Stimulated activated CD8-positive, alpha-beta memory T cell treated with anti-CD3 and anti-CD28 coated beads, Interleukin-2, amount 100 ng/mL, for 48 hours (primary cell): ENCODE measurements around the gene DHRS1.

Experiments
- DNase-seq, 2 donors: peaks; one replicate each; pipeline ENCODE4 v3.0.0-alpha.2; 2020; ENCODE audit warnings: low read depth in 2 of 2

Gene DHRS1

GRCh38 chr14:24263848-24264247, 35.7 kb downstream of the DHRS1 start:
- DNase-seq, result no peak

DNA sequence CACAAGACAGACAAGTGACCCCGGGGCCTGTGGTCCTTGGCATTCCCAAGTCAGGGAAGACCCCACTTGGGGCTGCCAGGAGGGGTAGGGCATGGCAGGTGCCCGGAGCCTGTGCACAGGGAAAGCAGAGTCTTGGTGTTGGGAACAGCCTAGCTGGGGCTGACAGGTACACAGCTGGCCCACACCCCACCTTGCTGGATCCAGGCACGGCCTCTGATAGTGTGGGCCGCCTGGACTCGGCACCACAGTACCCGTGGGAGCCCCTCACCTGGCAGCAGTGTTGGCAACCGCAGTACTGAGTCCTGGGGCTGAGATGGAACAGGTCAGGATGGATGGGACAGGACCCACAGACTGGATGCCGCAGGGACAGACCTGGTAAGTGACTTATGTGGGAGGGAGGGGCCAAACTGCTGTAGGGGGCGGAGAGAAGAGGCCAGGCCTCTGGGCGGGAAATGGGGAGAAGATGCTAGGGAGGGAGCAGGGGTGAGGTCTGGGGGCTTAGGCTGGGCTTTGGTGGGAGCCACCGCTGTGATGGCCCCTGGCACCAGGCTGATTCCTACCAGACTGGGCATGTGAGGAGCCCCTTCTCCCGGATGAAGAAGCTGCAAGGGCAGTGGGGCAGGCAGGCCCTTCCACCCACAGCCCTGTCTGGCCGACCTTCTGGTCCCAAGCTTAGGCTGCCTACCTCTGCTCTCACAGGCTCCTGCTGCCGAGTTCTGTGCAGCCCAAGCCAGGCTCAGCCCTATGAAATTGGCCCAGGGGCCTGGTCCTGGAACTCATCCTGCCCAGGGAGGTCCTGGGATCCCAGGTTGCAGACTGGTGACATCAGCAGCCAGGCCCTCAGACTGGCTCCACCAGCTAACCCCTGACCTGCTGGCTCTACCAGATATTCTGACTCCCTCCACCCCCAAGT, 36.5 kb downstream of the DHRS1 start, which contains the start of gene TGM1:
Gene TGM1 (minus strand): TSS at position 357 of the 913 bp plus-strand sequence. CDS start 825 bp downstream, outside the sequence.
- DNase-seq, result no peak

DNA sequence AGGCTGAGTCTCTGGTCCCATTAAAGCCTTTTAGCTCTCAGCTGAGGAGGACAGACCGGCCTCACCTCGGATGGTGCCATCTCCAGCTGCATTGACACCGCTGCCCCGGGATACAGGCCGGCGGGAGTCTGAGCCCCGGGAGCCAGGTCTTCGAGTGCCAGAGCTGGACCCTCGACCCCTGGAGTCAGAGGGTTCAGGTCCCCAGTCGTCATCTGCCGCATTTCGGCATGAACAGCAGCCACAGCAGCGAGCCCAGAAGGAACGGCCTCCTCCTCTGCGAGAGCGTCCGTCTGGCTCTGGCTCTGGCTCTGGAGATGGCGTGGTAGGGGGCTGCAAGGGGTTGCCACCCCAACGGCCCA, 37.6 kb downstream of the DHRS1 start:
- no peak for DNase-seq

DNA sequence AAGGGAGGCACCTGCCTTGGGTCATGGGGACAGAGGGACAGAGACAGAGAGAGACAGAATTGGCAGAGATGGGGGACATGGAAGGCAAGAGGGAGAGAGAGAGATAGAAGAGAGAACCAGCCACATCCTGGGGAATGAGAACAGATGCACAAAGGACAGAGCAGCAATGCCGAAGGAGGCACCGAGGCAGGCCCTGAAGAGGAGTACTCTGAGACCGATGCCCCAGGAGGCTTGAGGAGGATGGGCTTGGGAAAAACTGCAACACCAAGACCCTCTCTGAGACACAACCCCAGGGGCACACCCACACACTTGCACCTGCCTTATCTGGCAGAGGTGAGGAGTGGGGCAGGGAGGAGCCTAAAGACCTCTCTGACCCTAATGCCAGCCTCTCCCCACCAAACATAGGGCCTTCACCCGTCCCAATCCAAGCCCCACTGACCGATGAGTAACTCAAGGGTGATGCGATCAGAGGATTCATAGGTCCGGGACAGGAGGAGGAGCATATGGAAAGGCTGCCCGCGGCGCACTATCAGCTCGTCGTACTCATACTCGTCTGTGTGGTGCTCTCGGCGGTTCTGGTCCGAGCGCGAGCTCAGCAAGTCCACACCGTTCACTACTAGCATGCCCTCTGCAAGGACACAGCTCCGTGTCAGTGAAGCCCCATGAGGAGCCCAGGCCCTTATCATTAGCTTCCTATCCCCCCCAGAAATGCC, 38.2 kb downstream of the DHRS1 start:
- no peak for DNase-seq

- no peak for DNase-seq
Measured at GRCh38 chr14:24260780-24261157, 38.8 kb downstream of the DHRS1 start.

- no peak for DNase-seq
Measured at GRCh38 chr14:24260026-24260779, 39.4 kb downstream of the DHRS1 start.

DNA sequence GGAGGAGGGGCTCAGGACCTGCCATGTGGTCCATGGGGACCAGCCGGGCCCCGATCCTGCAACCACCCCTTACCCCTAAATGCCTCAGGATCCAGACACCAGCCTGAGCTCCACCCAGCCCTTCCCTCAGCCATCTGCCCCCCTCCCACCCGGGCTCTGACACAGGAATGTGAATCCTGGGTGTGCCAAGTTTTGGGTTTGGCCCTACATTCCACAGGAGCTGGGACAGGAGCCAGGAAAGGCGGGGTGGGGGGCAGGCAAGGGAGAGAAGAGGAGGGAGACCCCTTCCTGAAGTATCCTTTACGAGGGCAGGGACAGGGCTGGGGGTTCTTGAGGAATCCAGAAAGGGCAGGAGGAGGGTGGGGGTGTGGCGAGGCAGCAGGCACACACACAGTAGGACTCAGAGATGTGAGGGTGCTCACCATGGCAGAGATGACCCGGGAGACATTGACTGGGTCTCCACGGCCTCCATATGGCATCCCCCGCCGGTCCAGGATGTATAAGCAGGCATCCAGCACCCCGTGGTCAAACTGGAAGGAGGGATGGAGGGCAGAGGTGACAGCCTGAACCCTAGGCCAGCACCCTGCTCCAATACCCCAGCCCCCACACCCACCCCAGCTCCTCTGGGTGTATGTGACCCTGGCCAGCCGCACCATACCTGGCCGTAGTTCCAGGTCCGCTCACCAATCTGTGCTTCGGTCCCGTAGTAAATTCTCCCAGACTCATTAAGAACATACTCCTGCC, 40.1 kb downstream of the DHRS1 start:
- DNase-seq, result no peak

GRCh38 chr14:24258548-24259265, 40.9 kb downstream of the DHRS1 start:
- no peak for DNase-seq

DNA sequence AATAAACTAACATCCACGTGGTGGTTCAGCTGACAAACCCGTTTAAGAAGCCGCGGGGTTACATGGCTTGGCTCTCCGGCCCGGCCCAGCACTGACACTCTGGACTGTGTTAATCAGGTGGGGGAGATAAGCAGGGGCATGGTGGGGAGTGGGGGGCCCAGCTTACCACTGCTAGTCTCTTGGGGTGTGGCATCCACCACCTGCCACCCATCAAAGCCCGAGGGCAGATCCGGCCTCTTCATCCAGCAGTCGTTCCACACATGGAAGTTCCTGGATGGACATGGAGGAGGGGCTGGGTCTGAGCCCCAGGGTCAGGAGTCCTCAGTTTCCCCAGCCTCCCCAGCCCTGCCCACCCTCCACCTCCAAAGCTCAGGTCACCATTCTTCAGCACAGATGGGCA, 41.5 kb downstream of the DHRS1 start:
- no peak for DNase-seq

- DNase-seq, result no peak
Measured at GRCh38 chr14:24256960-24257359, 42.6 kb downstream of the DHRS1 start.

DNA sequence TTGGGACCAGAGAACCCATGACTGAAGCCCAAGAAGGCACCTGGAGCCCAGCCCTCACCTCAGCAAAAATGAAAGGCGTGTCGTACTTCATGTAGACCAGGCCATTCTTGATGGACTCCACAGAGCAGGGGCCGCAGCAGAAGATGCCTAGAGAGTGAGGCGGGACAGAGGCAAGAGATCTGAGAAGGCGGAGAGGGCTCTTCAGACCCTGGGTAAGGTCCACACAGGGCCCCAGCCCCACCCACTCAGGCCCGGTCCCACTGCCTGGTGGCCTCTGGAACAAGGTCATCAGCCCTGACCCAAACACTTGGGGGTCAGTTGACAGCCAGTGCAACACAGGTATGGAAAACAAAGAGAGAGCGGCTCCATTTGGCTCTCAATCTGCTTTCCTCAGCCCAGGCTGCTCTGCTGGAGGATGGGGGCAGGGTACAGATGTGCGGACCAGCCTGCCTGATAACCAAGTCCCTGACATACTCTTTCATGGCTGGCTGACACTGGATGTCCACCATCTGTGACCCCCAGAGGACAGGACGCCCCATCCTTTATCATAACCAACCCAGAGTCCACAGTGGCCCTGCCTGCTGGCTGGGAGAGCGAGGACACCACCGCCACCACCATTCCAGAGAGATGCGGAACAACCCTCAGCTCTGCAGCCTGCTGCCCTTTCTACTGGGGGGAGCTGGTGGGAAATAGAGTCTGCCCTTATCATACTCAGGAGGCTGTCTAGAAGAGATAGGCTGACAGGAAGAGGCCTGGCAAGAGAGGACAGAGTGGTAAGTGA, 43.5 kb downstream of the DHRS1 start:
- no peak for DNase-seq

DNA sequence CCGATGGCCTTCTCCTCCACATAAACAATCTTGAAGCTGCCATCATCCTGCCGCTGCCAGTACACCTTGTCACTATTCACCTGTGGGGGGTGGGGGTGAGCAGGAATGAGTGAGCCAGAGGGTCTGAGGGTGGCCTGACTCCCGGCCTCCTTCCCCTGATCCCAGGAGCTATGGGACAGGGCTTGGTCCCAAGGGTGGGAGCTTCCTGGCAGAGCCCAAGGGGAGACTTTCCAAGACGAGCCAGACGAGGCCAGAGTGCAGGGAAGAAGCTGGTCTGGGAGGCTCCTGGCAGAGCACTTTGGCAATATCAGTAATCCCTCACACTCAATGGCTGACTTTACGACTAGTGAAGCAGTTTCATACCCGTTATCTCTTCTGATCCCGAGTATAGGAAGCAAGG, 44.1 kb downstream of the DHRS1 start:
- no peak for DNase-seq

DNA sequence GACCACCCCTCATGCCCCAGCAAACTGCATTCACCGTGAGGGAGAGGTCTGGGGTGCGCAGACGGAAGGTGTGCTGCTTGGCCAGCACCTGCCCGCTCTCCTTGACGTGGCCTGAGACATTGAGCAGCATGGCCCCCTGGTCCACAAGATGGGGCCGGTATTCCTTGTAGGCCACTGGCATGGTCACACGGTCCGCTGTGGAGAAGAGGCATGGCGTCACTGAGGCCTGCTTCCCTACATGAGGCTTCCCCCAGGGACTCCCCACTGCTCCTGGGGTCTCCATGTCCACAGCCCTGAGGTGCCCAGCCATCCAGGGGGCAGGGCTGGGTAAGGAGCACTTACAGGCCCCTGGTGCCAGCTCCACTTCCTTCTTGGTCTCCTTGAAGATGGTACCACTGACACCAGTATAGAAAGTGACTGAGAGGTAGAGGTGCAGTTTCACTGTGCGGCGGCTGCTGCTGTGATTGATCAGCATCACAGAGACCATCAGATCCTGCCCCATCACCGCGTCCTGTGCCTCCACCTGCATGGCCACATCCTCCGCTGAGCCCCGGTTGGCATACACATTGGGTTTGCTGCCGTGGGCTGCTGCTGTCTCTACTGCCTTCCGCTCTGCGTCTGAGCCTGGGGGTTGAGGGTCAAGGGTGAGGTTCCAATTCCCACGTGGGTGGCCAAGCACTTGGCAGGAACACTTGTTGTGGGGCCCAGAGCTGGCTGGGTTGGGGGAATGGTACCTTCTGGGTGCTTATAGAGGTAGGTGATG, 44.8 kb downstream of the DHRS1 start:
- DNase-seq, result no peak

DNA sequence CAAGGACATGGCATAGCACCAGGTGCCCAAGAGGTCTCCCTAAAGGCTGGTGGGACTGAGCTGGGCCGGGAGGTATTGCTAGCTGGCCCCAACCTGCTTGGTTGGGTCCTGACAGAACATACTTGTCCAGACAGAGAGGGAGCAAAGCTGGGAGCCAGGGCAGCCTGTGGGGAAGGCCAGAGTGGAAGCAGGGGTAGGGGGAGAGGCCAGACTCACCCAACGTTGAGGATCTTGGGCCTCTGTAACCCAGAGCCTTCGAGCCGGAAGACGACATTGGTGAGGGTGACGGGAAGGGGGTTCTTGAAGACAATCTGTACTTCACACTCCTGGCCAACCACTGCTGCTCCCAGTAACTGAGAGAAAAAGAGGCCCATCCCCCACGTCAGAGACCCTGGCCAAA, 45.6 kb downstream of the DHRS1 start:
- DNase-seq, result no peak

DNA sequence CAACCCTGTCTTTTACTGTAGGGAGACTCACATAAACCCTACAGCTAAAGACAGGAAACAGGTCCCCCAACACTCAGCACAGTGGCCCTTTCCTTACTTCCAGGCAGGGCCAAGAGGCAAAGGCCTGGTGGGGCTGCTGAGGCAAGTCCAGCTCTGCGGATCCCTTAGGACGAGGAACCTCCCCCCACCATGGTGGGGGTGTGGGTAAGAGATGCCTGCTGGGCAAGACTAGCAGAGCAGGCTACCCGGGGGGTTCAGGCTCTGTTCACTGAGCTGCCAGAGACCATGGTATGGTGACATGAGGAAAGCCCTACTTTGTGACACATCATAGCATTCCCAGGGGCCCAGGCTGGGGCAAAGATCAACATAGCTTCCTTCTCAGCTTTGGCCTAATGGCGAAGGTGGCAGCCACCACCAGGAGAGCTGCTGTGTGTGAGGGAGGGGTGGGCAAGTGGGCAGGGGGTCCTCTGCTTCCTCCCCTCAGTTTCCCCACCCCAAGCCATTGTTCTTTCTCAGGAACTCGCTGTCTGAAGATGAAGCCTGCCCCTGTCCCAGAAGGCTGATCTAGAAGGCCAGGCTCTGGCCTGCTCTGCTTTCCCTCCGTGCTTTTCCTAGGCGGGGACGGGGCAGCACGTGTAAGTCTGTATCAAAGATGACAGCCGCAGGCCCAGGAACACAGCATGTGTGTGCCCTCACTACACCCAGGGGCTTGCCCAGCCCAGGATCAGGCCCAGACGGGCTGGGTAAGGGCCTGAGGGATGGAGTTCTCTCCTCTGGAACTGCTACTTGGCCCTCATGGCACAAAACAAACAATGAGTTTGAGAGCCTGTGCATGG, 47.1 kb downstream of the DHRS1 start:
- DNase-seq, result no peak

- DNase-seq, result no peak
Measured at GRCh38 chr14:24251880-24252288, 47.7 kb downstream of the DHRS1 start.

DNA sequence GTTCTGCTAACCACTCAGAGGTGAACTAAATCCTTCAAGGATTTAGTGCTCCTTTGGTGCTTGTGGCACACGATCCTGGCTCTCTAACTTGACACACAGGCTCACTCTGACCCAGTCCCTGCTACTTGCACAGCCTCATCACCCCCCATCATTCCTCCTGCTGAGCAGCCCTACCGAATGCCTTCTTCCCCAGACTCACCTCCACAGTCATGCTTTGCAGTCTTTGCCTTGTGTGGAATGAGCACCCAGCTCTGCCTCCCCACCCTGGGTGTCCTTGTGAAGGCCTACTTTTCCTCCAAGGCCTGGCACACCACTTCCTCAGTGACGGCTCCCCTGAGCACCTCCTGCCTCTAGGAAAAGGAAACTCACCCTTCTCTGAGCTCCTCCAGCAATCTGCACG, 49.2 kb downstream of the DHRS1 start:
- no peak for DNase-seq

GRCh38 chr14:24249230-24250021, 50.2 kb downstream of the DHRS1 start:
- no peak for DNase-seq
